Activated B cell treated with CpG ODN at 0.5 μM for 24 hours (primary cell): ENCODE measurements around the gene SNX30. TPM values are rescaled to one million over a fixed set of nuclear protein-coding genes. Genes with fewer than 3 reads are reported as not detected.

Experiments used
- ATAC-seq: fragments of 200-7000 bp; cut with Tn5 transposase; one replicate; pipeline ENCODE4 v1.10.0; 2021; ENCODE audit warnings: low read depth, mild to moderate bottlenecking, moderate library complexity
- CTCF ChIA-PET: fragments of 350-600 bp; sonication (Branson Sonifier 250); formaldehyde crosslinking; loops from one replicate; lab custom pipeline; 2021; ENCODE audit warnings: antibody characterized with exemption; lab: Charles Lee
- POLR2A ChIA-PET: fragments of 350-600 bp; sonication (Branson Sonifier 250); formaldehyde crosslinking; loops from one replicate; lab custom pipeline; 2021; ENCODE audit warnings: antibody characterized with exemption; lab: Charles Lee
- DNase-seq: peaks from one replicate; pipeline ENCODE4 v3.0.0; 2022
- H3K27ac Mint-ChIP-seq: one replicate; pipeline ENCODE4 v1.8.0; 2020; ENCODE audit warnings: mixed read lengths
- H3K27me3 Mint-ChIP-seq: one replicate; pipeline ENCODE4 v1.8.0; 2021; ENCODE audit warnings: mixed read lengths
- H3K36me3 Mint-ChIP-seq: one replicate; pipeline ENCODE4 v1.8.0; 2021; ENCODE audit warnings: low read depth, mixed read lengths
- H3K4me1 Mint-ChIP-seq: one replicate; pipeline ENCODE4 v1.8.0; 2021; ENCODE audit warnings: mixed read lengths
- H3K4me3 Mint-ChIP-seq: one replicate; pipeline ENCODE4 v1.8.0; 2020; ENCODE audit warnings: mild to moderate bottlenecking, mixed read lengths
- H3K9me3 Mint-ChIP-seq: one replicate; pipeline ENCODE4 v1.8.0; 2020; ENCODE audit warnings: mixed read lengths
- intact Hi-C: fragments of 100-400 bp; cut with micrococcal nuclease; formaldehyde crosslinking; loops from one replicate; pipeline ENCODE4 v1.15.1; 2024
- total RNA-seq: library from RNA; stranded (reverse); gene quantifications from 2 replicates; pipeline ENCODE4 v1.2.3, GENCODE V29; 2022
- TF ChIP-seq, protein P1 (sequence below): fragments of 200-600 bp; IDR thresholded peaks from one replicate; pipeline ENCODE4 v1.8.0; 2022; ENCODE audit warnings: antibody characterized with exemption, mild to moderate bottlenecking

The SNX30 gene
- total RNA-seq, 1 donor from 2014 or later: 6.5 TPM

DNA sequence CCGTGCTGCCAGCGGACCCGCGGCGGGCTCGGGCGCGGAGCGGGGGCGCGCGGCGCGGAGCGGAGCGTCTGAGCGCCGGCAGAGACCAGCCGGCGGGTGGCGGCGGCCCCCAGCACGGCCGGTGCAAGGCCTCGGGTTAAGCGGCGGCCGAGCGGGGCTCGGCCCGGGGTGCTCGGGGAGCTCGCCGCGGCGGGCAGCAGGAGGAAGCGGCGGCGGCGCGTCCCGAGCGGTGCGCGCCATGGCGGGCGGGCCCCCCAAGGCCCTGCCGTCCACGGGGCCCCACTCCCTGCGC lies 150 bp downstream of the SNX30 start:
- peaks cover 3% of the 10 kb centered on the region for H3K36me3 Mint-ChIP-seq
- no peak for ATAC-seq
- no peak overlapping the region for H3K27ac Mint-ChIP-seq
- H3K9me3 Mint-ChIP-seq: no peaks in the 10 kb centered on the region
- intact Hi-C loops: loop anchor here (1.0 to 2.0 kb wide), 9 partner anchors 24 to 853 kb away; partner anchors contain the start of genes INIP and PTBP3
- H3K27me3 Mint-ChIP-seq: no peaks in the 10 kb centered on the region
- POLR2A ChIA-PET: interaction anchor here (1.3 to 1.6 kb wide), 2 partner anchors 32 to 264 kb away, joined by 4 to 12 read pairs; partner anchors contain the start of genes INIP and KIAA1958
- CTCF ChIA-PET: no interaction called here
- peaks cover 43% of the 10 kb centered on the region for H3K4me1 Mint-ChIP-seq
- TF ChIP-seq, protein P1, sequence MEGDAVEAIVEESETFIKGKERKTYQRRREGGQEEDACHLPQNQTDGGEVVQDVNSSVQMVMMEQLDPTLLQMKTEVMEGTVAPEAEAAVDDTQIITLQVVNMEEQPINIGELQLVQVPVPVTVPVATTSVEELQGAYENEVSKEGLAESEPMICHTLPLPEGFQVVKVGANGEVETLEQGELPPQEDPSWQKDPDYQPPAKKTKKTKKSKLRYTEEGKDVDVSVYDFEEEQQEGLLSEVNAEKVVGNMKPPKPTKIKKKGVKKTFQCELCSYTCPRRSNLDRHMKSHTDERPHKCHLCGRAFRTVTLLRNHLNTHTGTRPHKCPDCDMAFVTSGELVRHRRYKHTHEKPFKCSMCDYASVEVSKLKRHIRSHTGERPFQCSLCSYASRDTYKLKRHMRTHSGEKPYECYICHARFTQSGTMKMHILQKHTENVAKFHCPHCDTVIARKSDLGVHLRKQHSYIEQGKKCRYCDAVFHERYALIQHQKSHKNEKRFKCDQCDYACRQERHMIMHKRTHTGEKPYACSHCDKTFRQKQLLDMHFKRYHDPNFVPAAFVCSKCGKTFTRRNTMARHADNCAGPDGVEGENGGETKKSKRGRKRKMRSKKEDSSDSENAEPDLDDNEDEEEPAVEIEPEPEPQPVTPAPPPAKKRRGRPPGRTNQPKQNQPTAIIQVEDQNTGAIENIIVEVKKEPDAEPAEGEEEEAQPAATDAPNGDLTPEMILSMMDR: no peak
- no peak for DNase-seq
- no peak overlapping the region for H3K4me3 Mint-ChIP-seq

DNA sequence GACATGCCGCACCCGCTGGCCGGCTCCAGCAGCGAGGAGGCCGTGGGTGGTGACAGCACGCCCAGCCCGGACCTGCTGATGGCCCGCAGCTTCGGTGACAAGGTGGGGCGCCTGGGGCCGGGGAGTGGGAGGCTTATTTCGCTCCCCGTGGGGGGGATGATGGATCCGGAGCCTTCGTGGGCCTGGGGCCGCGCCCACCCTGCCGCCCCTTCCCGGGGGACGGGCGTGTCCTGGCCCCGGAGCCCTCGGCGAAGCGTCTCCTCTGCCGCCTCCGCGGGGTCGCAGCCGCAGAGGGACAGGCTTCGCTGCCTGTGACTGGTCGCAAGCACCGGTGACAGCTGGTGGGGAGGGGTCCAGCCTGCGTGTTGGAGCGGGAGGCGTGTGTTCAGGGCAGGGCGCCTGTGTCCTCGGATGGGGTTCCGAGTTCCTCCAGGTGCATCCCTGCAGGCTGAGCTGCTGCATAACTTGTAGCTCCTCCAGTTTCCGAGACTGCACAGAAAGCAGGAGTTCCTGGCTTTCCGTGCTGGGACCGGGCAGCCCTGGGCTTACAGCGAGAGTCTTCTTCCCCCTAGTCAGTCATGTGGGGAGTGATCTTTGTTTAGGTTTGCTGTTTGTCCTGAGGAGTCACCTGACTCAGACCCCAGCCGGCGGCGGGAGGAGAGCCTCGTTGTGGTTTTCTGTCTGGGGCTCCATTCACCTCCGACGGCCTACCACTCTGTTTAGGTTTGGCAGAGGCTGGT lies 666 bp downstream of the SNX30 start:
- ATAC-seq: peak; percentile 8
- intact Hi-C loops: loop anchor here (1.0 to 2.0 kb wide), 4 partner anchors 24 to 68 kb away; no protein-coding TSS in a partner anchor
- peak overlapping the region; percentile 83 for H3K4me3 Mint-ChIP-seq
- H3K36me3 Mint-ChIP-seq: peaks cover 3% of the 10 kb centered on the region
- H3K9me3 Mint-ChIP-seq: no peaks in the 10 kb centered on the region
- H3K4me1 Mint-ChIP-seq: peaks cover 43% of the 10 kb centered on the region
- H3K27ac Mint-ChIP-seq: peak overlapping the region; percentile 66
- CTCF ChIA-PET: no interaction called here
- H3K27me3 Mint-ChIP-seq: no peaks in the 10 kb centered on the region
- DNase-seq: peak; percentile 42
- TF ChIP-seq, protein P1: no peak
- POLR2A ChIA-PET: interaction anchor here (0.5 to 1.6 kb wide), 4 partner anchors 23 to 265 kb away, joined by 3 to 12 read pairs (median 4); partner anchors contain the start of genes INIP and KIAA1958

DNA sequence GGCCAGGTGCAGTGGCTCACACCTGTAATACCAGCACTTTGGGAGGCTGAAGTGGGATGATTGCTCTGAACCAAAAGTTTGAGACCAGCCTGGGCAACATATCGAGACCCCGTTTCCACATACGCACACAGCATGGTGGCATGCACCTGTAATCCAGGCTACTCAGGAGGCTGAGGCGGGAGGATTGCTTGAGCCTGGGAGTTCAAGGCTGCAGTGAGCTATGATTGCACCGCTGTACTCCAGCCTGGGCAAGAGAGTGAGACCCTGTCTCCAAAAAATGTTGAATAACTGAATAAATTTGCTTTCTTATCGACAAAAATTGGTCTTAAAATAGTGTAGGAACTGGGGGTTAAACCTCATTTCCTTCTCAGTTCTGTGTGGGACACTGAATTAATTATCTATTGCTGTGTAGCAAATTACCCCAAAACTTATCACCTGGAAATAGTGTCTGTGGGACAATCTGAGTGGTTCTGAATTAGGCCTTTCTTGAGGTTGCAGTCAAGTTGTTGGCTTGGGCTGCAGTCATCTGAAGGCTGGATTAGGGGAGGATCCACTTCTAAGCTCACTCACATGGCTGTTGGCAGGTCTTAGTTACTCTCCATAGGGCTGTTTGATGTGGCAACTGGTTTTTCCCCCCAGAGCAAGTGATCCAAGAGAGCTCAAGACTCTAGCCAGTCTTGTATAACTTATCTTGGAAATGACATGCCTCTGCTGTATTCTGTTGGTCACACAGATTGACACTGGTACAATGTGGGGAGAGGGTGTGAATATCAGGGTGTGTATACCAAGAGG lies 2.0 kb downstream of the SNX30 start:
- no peak for ATAC-seq
- ChIA-PET POLR2A (interaction anchor here (0.7 to 1.0 kb wide), 2 partner anchors 22 to 35 kb away, joined by 3 read pairs; no protein-coding TSS in a partner anchor), CTCF (no interaction called here)
- no peaks in the 10 kb centered on the region for H3K9me3 Mint-ChIP-seq
- TF ChIP-seq, protein P1: no peak
- H3K4me1 Mint-ChIP-seq: peaks cover 44% of the 10 kb centered on the region
- peaks cover 3% of the 10 kb centered on the region for H3K36me3 Mint-ChIP-seq
- no peaks in the 10 kb centered on the region for H3K27me3 Mint-ChIP-seq
- H3K4me3 Mint-ChIP-seq: peak overlapping the region; percentile 83
- no peak for DNase-seq
- H3K27ac Mint-ChIP-seq: no peak overlapping the region
- intact Hi-C loops: no loop called here

DNA sequence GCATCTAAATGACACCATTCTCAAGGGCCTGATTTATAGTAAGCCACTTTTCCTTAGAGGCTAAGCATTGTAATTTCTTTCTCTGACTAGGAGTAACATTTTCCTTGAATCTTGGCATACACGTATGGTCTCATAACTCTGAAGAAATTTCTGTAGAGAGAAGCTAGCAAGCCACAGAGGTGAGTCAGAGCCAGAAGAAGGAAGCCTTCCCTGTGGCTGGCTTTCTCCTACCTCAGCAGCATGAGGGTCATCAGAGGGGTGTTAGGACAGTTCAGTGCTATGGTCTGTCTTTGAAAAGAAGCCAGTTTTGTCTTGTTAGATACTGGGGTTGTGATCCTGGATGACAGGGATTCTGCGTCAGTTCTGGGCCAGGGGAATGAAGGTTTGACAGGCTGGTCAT lies 3.2 kb downstream of the SNX30 start:
- H3K36me3 Mint-ChIP-seq: peaks cover 3% of the 10 kb centered on the region
- no peak overlapping the region for H3K27ac Mint-ChIP-seq
- TF ChIP-seq, protein P1: no peak
- H3K4me3 Mint-ChIP-seq: no peak overlapping the region
- no peaks in the 10 kb centered on the region for H3K9me3 Mint-ChIP-seq
- peaks cover 50% of the 10 kb centered on the region for H3K4me1 Mint-ChIP-seq
- no peak for ATAC-seq
- DNase-seq: no peak
- H3K27me3 Mint-ChIP-seq: no peaks in the 10 kb centered on the region
- ChIA-PET CTCF (no interaction called here), POLR2A (interaction anchor here (1.7 kb wide), 1 partner anchor 36 kb away, joined by 3 read pairs; the partner anchor contains the start of gene INIP)
- intact Hi-C loops: no loop called here

DNA sequence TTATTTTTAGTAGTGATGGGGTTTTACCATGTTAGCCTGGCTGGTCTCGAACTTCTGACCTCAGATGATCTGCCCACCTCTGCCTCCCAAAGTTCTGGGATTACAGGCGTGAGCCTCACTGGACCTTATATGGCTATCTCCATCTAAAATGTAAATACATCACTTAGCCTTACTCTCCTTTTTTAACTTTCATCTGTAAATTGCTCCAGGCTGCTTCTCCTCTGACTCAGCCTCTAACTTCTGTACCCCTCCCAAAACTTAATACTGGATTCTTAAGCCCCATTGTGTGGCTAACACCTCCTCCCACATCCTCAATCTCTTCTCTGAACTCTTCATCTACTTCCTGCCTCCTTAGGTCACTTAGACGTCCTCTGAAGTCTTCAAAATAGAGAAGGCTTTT lies 4.0 kb downstream of the SNX30 start:
- ChIA-PET CTCF (no interaction called here), POLR2A (interaction anchor here (1.7 kb wide), 1 partner anchor 37 kb away, joined by 3 read pairs; the partner anchor contains the start of gene INIP)
- Mint-ChIP-seq H3K27me3 (no peaks in the 10 kb centered on the region), H3K9me3 (no peaks in the 10 kb centered on the region), H3K4me3 (peak overlapping the region; percentile 21), H3K4me1 (peaks cover 43% of the 10 kb centered on the region), H3K27ac (peak overlapping the region; percentile 20), H3K36me3 (peaks cover 5% of the 10 kb centered on the region)
- TF ChIP-seq, protein P1: no peak
- intact Hi-C loops: no loop called here
- DNase-seq (no peak), ATAC-seq (no peak)
